B cell (primary cell): ENCODE data around the gene GALR2. TPM values are rescaled to one million over a fixed set of nuclear protein-coding genes. Genes with fewer than 3 reads are reported as not detected.

Experiments
- ATAC-seq: fragments of 200-7000 bp; cut with Tn5 transposase; one replicate; pipeline ENCODE4 v1.10.0; 2021; ENCODE audit warnings: low read depth, mild to moderate bottlenecking, moderate number of reproducible peaks, moderate library complexity
- CTCF ChIA-PET: fragments of 350-600 bp; sonication (Branson Sonifier 250); formaldehyde crosslinking; loops from one replicate; lab custom pipeline; 2021; ENCODE audit warnings: antibody characterized with exemption, inconsistent platforms; lab: Charles Lee
- POLR2A ChIA-PET: fragments of 350-600 bp; sonication (Branson Sonifier 250); formaldehyde crosslinking; loops from one replicate; lab custom pipeline; 2021; ENCODE audit warnings: antibody characterized with exemption; lab: Charles Lee
- DNase-seq: peaks from one replicate; pipeline ENCODE4 v3.0.0; 2013
- H2AFZ ChIP-seq: 2 replicates; pipeline ENCODE4 v1.6.1; 2012; ENCODE audit warnings: mild to moderate bottlenecking, low read depth, low read length; ENCODE audit not compliant: insufficient read depth, poor library complexity, severe bottlenecking
- H3K27ac ChIP-seq, 2 donors: 1 replicate in 1 of 2; 2 replicates in 1 of 2; pipeline ENCODE4 v1.5.1; 2012 to 2013; ENCODE audit warnings: low read length in 2 of 2, mild to moderate bottlenecking in 2 of 2, moderate library complexity in 1 of 2
- H3K27me3 ChIP-seq, 4 experiments: fragments of 200-600 bp in 1 of 4; sonication (generic) in 1 of 4; replicated peaks in 1 of 4; 1 replicate in 2 of 4; 2 replicates in 2 of 4; pipeline versions ENCODE4 v1.6.1 to v1.7.0; 2013 to 2016; ENCODE audit warnings: low read length in 3 of 4, mild to moderate bottlenecking in 2 of 4, mixed read lengths in 1 of 4, moderate library complexity in 1 of 4; ENCODE audit not compliant: insufficient read depth in 4 of 4, control insufficient read depth in 3 of 4; ENCODE audit errors: control extremely low read depth in 1 of 4
- H3K36me3 ChIP-seq, 2 experiments: replicated peaks in 1 of 2; 1 replicate in 1 of 2; 2 replicates in 1 of 2; pipeline versions ENCODE4 v1.6.1 to v1.7.1; 2013; ENCODE audit warnings: low read length in 1 of 2; ENCODE audit not compliant: insufficient read depth in 2 of 2, control insufficient read depth in 1 of 2; ENCODE audit errors: control extremely low read depth in 1 of 2, extremely low read depth in 1 of 2
- H3K4me1 ChIP-seq, 2 donors: fragments of 200-600 bp in 1 of 2; sonication (generic) in 1 of 2; 1 replicate in 1 of 2; 2 replicates in 1 of 2; pipeline versions ENCODE4 v1.5.1 to v1.6.1; 2013 to 2017; ENCODE audit warnings: low read length in 2 of 2; ENCODE audit not compliant: control insufficient read depth in 2 of 2, insufficient read depth in 2 of 2
- H3K4me2 ChIP-seq: replicated peaks from 2 replicates; pipeline ENCODE3; 2012; ENCODE audit warnings: mild to moderate bottlenecking, low read depth, low read length; ENCODE audit not compliant: poor library complexity, severe bottlenecking
- H3K4me3 ChIP-seq, 5 experiments: fragments of 200-600 bp in 1 of 5; sonication (generic) in 1 of 5; 1 replicate in 3 of 5; 2 replicates in 2 of 5; pipeline versions ENCODE4 v1.5.1 to v1.7.0; 2011 to 2016; ENCODE audit warnings: low read length in 4 of 5, mild to moderate bottlenecking in 4 of 5, low read depth in 2 of 5, control low read depth in 1 of 5, moderate library complexity in 1 of 5; ENCODE audit not compliant: insufficient read depth in 1 of 5; ENCODE audit errors: control extremely low read depth in 1 of 5, extremely low read depth in 1 of 5
- H3K79me2 ChIP-seq: fragments of 200-600 bp; sonication (generic); one replicate; pipeline ENCODE4 v1.6.0; 2016; ENCODE audit warnings: low read length; ENCODE audit not compliant: control insufficient read depth, insufficient read depth
- H3K9ac ChIP-seq: fragments of 200-600 bp; sonication (generic); 2 replicates; pipeline ENCODE4 v1.6.1; 2017; ENCODE audit warnings: mild to moderate bottlenecking, low read length, moderate library complexity
- H3K9me3 ChIP-seq, 3 donors: one replicate each; pipeline versions ENCODE4 v1.6.1 to v1.7.1; 2013; ENCODE audit warnings: low read length in 2 of 3; ENCODE audit not compliant: control insufficient read depth in 2 of 3, insufficient read depth in 1 of 3; ENCODE audit errors: control extremely low read depth in 1 of 3
- H4K20me1 ChIP-seq: 2 replicates; pipeline ENCODE4 v1.6.0; 2012; ENCODE audit warnings: mild to moderate bottlenecking, low read length; ENCODE audit not compliant: insufficient read depth, control insufficient read depth, poor library complexity, severe bottlenecking
- H3K27ac Mint-ChIP-seq: one replicate; pipeline ENCODE4 v1.8.0; 2021; ENCODE audit warnings: mixed read lengths
- H3K27me3 Mint-ChIP-seq: one replicate; pipeline ENCODE4 v1.8.0; 2021; ENCODE audit warnings: mixed read lengths
- H3K4me1 Mint-ChIP-seq: one replicate; pipeline ENCODE4 v1.8.0; 2021; ENCODE audit warnings: mixed read lengths
- H3K4me3 Mint-ChIP-seq: one replicate; pipeline ENCODE4 v1.8.0; 2021; ENCODE audit warnings: mixed read lengths
- H3K9me3 Mint-ChIP-seq: one replicate; pipeline ENCODE4 v1.8.0; 2022; ENCODE audit warnings: mixed read lengths; ENCODE audit not compliant: insufficient read depth
- EZH2 ChIP-seq: IDR thresholded peaks from 2 replicates; pipeline ENCODE4 v1.6.1; 2012; ENCODE audit warnings: borderline replicate concordance, low read depth, mild to moderate bottlenecking, moderate library complexity, low read length; ENCODE audit not compliant: insufficient read depth, poor library complexity, severe bottlenecking
- WGBS: methylation state at CpG from one replicate; pipeline ENCODE4 v1.1.5; 2013; ENCODE audit warnings: missing lambda C conversion rate; ENCODE audit not compliant: insufficient coverage; 5-methylcytosine and 5-hydroxymethylcytosine counted together
- intact Hi-C: fragments of 100-400 bp; cut with micrococcal nuclease; formaldehyde crosslinking; loops from one replicate; pipeline ENCODE4 v1.10.0; 2022
- polyA plus RNA-seq: library from polyadenylated mRNA; depleted of rRNA; stranded (reverse); fragments of >200 nt; gene quantifications from 2 replicates; pipeline ENCODE4 v1.2.3, GENCODE V29; 2012
- total RNA-seq, 2 donors: library from RNA; stranded (reverse); fragments of 120-200 nt in 1 of 2; gene quantifications; 1 replicate in 1 of 2; 2 replicates in 1 of 2; pipeline versions ENCODE4 v1.2.3 to v1.2.4, GENCODE V29; 2013 to 2022
- TF ChIP-seq, protein P1 (sequence below): fragments of 200-600 bp; IDR thresholded peaks from one replicate; pipeline ENCODE4 v1.8.0; 2022; ENCODE audit warnings: antibody characterized with exemption, mild to moderate bottlenecking

GALR2 gene
- total and polyA plus RNA-seq, 2 donors (not counting 1 experiment from before 2014, with no cell fraction given) = 0.42 to 1.2 TPM

DNA sequence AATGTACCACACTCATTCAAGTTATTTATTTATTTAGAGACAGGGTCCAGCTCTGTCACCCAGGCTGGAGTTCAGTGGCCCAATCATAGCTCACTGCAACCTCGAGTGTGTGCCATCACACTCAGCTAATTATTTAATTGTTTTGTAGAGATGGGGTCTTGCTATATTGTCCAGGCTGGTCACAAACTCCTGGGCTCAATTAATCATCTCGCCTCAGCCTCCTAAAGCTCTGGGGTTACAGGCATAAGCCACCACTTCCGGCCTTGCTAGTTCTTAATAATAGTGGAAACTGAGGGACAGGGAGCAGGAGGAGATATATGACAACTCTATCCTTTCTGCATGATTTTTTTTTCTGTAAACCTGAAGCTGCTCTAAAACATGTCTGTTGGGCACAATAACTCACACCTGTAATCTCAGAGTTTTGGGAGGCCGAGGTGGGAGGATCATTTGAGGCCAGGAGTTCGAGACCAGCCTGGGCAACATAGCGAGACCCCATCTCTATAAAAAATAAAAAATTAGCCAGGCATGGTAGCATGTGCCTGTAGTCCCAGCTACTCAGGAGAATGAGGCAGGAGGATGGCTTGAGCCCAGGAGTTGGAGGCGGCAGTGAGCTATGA is 40.7 kb downstream of the GALR2 start:
- H3K27me3 Mint-ChIP-seq = no peaks in the 10 kb centered on the region
- POLR2A ChIA-PET = interaction anchor here (0.5 kb wide), 1 partner anchor 165 kb away, joined by 5 read pairs; no protein-coding TSS in a partner anchor

More for the DNA sequence above, 40.7 kb downstream of the GALR2 start:
- ATAC-seq = no peak
- no peaks in the 10 kb centered on the region for H3K9me3 ChIP-seq
- Mint-ChIP-seq H3K9me3 (no peaks in the 10 kb centered on the region), H3K4me3 (no peak overlapping the region), H3K27ac (no peak overlapping the region), H3K4me1 (no peaks in the 10 kb centered on the region)
- no peak overlapping the region for H2AFZ ChIP-seq
- peaks cover 0 to 6% (median 0%) of the 10 kb centered on the region in 4 experiments for H3K27me3 ChIP-seq
- no peak overlapping the region for H3K9ac ChIP-seq
- H3K4me1 ChIP-seq = no peaks in the 10 kb centered on the region
- H3K4me2 ChIP-seq = no peak overlapping the region
- no peak for DNase-seq
- no peak for TF ChIP-seq EZH2
- TF ChIP-seq, protein P1, sequence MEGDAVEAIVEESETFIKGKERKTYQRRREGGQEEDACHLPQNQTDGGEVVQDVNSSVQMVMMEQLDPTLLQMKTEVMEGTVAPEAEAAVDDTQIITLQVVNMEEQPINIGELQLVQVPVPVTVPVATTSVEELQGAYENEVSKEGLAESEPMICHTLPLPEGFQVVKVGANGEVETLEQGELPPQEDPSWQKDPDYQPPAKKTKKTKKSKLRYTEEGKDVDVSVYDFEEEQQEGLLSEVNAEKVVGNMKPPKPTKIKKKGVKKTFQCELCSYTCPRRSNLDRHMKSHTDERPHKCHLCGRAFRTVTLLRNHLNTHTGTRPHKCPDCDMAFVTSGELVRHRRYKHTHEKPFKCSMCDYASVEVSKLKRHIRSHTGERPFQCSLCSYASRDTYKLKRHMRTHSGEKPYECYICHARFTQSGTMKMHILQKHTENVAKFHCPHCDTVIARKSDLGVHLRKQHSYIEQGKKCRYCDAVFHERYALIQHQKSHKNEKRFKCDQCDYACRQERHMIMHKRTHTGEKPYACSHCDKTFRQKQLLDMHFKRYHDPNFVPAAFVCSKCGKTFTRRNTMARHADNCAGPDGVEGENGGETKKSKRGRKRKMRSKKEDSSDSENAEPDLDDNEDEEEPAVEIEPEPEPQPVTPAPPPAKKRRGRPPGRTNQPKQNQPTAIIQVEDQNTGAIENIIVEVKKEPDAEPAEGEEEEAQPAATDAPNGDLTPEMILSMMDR = no peak
- H4K20me1 ChIP-seq = no peaks in the 10 kb centered on the region
- CTCF ChIA-PET = interaction anchor here (1.4 to 16.8 kb wide), 3 partner anchors 159 to 189 kb away, joined by 3 to 435 read pairs (median 3); no protein-coding TSS in a partner anchor
- H3K4me3 ChIP-seq = no peak overlapping the region
- H3K27ac ChIP-seq = no peak overlapping the region
- WGBS = 100% methylated on average over 3 of the region's 7 CpGs
- no peaks in the 10 kb centered on the region for H3K36me3 ChIP-seq
- no peaks in the 10 kb centered on the region for H3K79me2 ChIP-seq
- intact Hi-C loops = no loop called here
